Upper lobe of left lung (tissue), 6 donors: ENCODE data around the gene CCR2. TPM values are rescaled to one million over a fixed set of nuclear protein-coding genes. Genes with fewer than 3 reads are reported as not detected.

Experiments used
- ATAC-seq, 2 donors: fragments of 200-7000 bp; cut with Tn5 transposase; one replicate each; pipeline ENCODE4 v1.9.1; 2022; ENCODE audit warnings: mild to moderate bottlenecking in 2 of 2, moderate library complexity in 2 of 2; ENCODE audit not compliant: low FRiP score in 2 of 2
- DNase-seq, 2 donors: peaks; one replicate each; pipeline ENCODE4 v3.0.0-alpha.2; 2019 to 2020
- H3K27ac ChIP-seq, 4 donors: fragments of 200-600 bp; sonication (generic); one replicate each; pipeline ENCODE4 v1.5.1; 2016 to 2019
- H3K27me3 ChIP-seq, 4 donors: fragments of 200-600 bp; sonication (generic); one replicate each; pipeline ENCODE4 v1.5.1; 2017 to 2019
- H3K36me3 ChIP-seq, 4 donors: fragments of 200-600 bp; sonication (generic); one replicate each; pipeline ENCODE4 v1.5.1; 2016 to 2019
- H3K4me1 ChIP-seq, 4 donors: fragments of 200-600 bp; sonication (generic); one replicate each; pipeline ENCODE4 v1.5.1; 2018 to 2019
- H3K4me3 ChIP-seq, 4 donors: fragments of 200-600 bp; sonication (generic); one replicate each; pipeline ENCODE4 v1.5.1; 2017 to 2019; ENCODE audit warnings: mild to moderate bottlenecking in 2 of 4, moderate library complexity in 1 of 4
- H3K9me3 ChIP-seq, 4 donors: fragments of 200-600 bp; sonication (generic); one replicate each; pipeline ENCODE4 v1.5.1; 2018 to 2019
- EP300 ChIP-seq, 4 donors: sonication (generic); formaldehyde crosslinking; IDR thresholded peaks; one replicate each; pipeline ENCODE4 v1.5.1; 2017; ENCODE audit warnings: antibody characterized with exemption in 4 of 4, control low read depth in 2 of 4
- POLR2A ChIP-seq, 4 donors: fragments of 450-650 bp; IDR thresholded peaks; one replicate each; pipeline ENCODE4 v1.5.1; 2016 to 2017; ENCODE audit warnings: antibody characterized with exemption in 4 of 4, mild to moderate bottlenecking in 2 of 4
- POLR2AphosphoS5 ChIP-seq, 2 donors: sonication (generic); formaldehyde crosslinking; IDR thresholded peaks; one replicate each; pipeline ENCODE4 v1.5.1; 2017; ENCODE audit warnings: antibody characterized with exemption in 2 of 2
- WGBS, 2 donors: methylation state at CpG; one replicate each; pipeline ENCODE4 v1.1.5; 2017 to 2018; 5-methylcytosine and 5-hydroxymethylcytosine counted together
- total RNA-seq, 6 donors: library from RNA; depleted of rRNA in 4 of 6; stranded (reverse); fragments of >200 nt in 4 of 6; gene quantifications; one replicate each; pipeline versions ENCODE4 v1.1.0 to v1.2.1, GENCODE V29; 2016 to 2021
- TF ChIP-seq, protein P1 (sequence below), 6 experiments: fragments of 450-650 bp in 4 of 6; fragments of 200-600 bp in 2 of 6; sonication (generic) in 2 of 6; IDR thresholded peaks; one replicate each; pipeline ENCODE4 v1.5.1; 2016 to 2019; ENCODE audit warnings: antibody characterized with exemption in 6 of 6
- donor health status: DM: no; HTN: no; CAD: no; lungs with moderate emphysema.
- donor health status: DM: no; HTN: yes; CAD: no; lungs with severe emphysema.

CCR2 gene
- total RNA-seq, 6 donors from 2014 or later = 2.1 to 27.8 (median 6.6) TPM

DNA sequence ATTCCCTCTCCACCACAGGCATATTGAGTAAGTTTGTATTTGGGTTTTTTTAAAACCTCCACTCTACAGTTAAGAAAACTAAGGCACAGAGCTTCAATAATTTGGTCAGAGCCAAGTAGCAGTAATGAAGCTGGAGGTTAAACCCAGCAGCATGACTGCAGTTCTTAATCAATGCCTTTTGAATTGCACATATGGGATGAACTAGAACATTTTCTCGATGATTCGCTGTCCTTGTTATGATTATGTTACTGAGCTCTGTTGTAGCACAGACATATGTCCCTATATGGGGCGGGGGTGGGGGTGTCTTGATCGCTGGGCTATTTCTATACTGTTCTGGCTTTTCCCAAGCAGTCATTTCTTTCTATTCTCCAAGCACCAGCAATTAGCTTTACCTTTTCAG, 15.2 kb downstream of the CCR2 start:
- Histone ChIP-seq H3K4me3 (no peak overlapping the region), H3K4me1 (peaks cover 13 to 35% (median 21%) of the 10 kb centered on the region in 4 donors), H3K27ac (peak overlapping the region; percentile 11 to 51 (median 28)), H3K9me3 (no peaks in the 10 kb centered on the region), H3K36me3 (no peaks in the 10 kb centered on the region), H3K27me3 (no peaks in the 10 kb centered on the region)
- no peak for ATAC-seq
- no peak for DNase-seq
- WGBS, 2 donors = 85 to 86% methylated on average over 4 of the region's 4 CpGs
- TF ChIP-seq EP300 (IDR thresholded peaks at IDR 0.05) = no peak

DNA sequence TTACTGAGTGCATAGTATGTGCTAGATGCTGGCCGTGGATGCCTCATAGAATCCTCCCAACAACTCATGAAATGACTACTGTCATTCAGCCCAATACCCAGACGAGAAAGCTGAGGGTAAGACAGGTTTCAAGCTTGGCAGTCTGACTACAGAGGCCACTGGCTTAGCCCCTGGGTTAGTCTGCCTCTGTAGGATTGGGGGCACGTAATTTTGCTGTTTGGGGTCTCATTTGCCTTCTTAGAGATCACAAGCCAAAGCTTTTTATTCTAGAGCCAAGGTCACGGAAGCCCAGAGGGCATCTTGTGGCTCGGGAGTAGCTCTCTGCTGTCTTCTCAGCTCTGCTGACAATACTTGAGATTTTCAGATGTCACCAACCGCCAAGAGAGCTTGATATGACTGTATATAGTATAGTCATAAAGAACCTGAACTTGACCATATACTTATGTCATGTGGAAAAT, 15.8 kb downstream of the CCR2 start:
- H3K4me3 ChIP-seq = peak overlapping the region in 1 of 4 donors; percentile 12
- H3K4me1 ChIP-seq = peaks cover 13 to 35% (median 21%) of the 10 kb centered on the region in 4 donors
- ATAC-seq (no peak), DNase-seq (no peak)
- H3K9me3 ChIP-seq = no peaks in the 10 kb centered on the region
- H3K27ac ChIP-seq = peak overlapping the region; percentile 11 to 51 (median 27)
- H3K36me3 ChIP-seq = no peaks in the 10 kb centered on the region
- TF ChIP-seq POLR2A (IDR thresholded peaks at IDR 0.05) = no peak
- TF ChIP-seq, protein P1, sequence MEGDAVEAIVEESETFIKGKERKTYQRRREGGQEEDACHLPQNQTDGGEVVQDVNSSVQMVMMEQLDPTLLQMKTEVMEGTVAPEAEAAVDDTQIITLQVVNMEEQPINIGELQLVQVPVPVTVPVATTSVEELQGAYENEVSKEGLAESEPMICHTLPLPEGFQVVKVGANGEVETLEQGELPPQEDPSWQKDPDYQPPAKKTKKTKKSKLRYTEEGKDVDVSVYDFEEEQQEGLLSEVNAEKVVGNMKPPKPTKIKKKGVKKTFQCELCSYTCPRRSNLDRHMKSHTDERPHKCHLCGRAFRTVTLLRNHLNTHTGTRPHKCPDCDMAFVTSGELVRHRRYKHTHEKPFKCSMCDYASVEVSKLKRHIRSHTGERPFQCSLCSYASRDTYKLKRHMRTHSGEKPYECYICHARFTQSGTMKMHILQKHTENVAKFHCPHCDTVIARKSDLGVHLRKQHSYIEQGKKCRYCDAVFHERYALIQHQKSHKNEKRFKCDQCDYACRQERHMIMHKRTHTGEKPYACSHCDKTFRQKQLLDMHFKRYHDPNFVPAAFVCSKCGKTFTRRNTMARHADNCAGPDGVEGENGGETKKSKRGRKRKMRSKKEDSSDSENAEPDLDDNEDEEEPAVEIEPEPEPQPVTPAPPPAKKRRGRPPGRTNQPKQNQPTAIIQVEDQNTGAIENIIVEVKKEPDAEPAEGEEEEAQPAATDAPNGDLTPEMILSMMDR (IDR thresholded peaks at IDR 0.05) = no peak
- no peak for TF ChIP-seq POLR2AphosphoS5 (IDR thresholded peaks at IDR 0.05)
- TF ChIP-seq EP300 (IDR thresholded peaks at IDR 0.05) = no peak
- WGBS, 2 donors = 77 to 82% methylated on average over 5 to 6 of the region's 6 CpGs
- no peaks in the 10 kb centered on the region for H3K27me3 ChIP-seq

DNA sequence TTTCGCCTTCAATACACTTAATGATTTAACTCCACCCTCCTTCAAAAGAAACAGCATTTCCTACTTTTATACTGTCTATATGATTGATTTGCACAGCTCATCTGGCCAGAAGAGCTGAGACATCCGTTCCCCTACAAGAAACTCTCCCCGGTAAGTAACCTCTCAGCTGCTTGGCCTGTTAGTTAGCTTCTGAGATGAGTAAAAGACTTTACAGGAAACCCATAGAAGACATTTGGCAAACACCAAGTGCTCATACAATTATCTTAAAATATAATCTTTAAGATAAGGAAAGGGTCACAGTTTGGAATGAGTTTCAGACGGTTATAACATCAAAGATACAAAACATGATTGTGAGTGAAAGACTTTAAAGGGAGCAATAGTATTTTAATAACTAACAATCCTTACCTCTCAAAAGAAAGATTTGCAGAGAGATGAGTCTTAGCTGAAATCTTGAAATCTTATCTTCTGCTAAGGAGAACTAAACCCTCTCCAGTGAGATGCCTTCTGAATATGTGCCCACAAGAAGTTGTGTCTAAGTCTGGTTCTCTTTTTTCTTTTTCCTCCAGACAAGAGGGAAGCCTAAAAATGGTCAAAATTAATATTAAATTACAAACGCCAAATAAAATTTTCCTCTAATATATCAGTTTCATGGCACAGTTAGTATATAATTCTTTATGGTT, 17.1 kb downstream of the CCR2 start, which contains the start of gene CCR5:
Gene CCR5, plus strand, starts transcription at position 108 of the 680 bp plus-strand sequence. CDS start 1,957 bp downstream, outside the sequence.
- Histone ChIP-seq H3K4me3 (peak within 1 kb of the TSS in 3 of 4 donors; percentile 6 to 15 (median 12)), H3K9me3 (no peaks in the 10 kb centered on the region), H3K4me1 (peaks cover 13 to 35% (median 23%) of the 10 kb centered on the region in 4 donors), H3K27me3 (no peaks in the 10 kb centered on the region), H3K36me3 (no peaks in the 10 kb centered on the region), H3K27ac (peak within 1 kb of the TSS; percentile 11 to 51 (median 27))
- TF ChIP-seq EP300 (IDR thresholded peaks at IDR 0.05) (no peak), POLR2A (IDR thresholded peaks at IDR 0.05) (peak in 1 of 4 donors; percentile 49), POLR2AphosphoS5 (IDR thresholded peaks at IDR 0.05) (no peak)
- TF ChIP-seq, protein P1 (IDR thresholded peaks at IDR 0.05) = no peak
- 25 to 31% methylated on average over 5 of the region's 5 CpGs for WGBS, 2 donors
- ATAC-seq = no peak
- DNase-seq = no peak

DNA sequence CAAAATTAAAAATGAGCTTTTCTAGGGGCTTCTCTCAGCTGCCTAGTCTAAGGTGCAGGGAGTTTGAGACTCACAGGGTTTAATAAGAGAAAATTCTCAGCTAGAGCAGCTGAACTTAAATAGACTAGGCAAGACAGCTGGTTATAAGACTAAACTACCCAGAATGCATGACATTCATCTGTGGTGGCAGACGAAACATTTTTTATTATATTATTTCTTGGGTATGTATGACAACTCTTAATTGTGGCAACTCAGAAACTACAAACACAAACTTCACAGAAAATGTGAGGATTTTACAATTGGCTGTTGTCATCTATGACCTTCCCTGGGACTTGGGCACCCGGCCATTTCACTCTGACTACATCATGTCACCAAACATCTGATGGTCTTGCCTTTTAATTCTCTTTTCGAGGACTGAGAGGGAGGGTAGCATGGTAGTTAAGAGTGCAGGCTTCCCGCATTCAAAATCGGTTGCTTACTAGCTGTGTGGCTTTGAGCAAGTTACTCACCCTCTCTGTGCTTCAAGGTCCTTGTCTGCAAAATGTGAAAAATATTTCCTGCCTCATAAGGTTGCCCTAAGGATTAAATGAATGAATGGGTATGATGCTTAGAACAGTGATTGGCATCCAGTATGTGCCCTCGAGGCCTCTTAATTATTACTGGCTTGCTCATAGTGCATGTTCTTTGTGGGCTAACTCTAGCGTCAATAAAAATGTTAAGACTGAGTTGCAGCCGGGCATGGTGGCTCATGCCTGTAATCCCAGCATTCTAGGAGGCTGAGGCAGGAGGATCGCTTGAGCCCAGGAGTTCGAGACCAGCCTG, 17.8 kb downstream of the CCR2 start:
- Histone ChIP-seq H3K27ac (peak overlapping the region in 3 of 4 donors; percentile 12 to 42 (median 21)), H3K4me1 (peaks cover 13 to 35% (median 23%) of the 10 kb centered on the region in 4 donors), H3K9me3 (no peaks in the 10 kb centered on the region), H3K27me3 (no peaks in the 10 kb centered on the region), H3K36me3 (no peaks in the 10 kb centered on the region), H3K4me3 (peak overlapping the region in 3 of 4 donors; percentile 6 to 15 (median 12))
- TF ChIP-seq, protein P1 (IDR thresholded peaks at IDR 0.05) = no peak
- 74 to 88% methylated on average over 8 to 10 of the region's 10 CpGs for WGBS, 2 donors
- DNase-seq (peak in 1 of 2 donors; percentile 3), ATAC-seq (no peak)
